ENCODE measurements around the gene CDC45.

Gene CDC45

DNA sequence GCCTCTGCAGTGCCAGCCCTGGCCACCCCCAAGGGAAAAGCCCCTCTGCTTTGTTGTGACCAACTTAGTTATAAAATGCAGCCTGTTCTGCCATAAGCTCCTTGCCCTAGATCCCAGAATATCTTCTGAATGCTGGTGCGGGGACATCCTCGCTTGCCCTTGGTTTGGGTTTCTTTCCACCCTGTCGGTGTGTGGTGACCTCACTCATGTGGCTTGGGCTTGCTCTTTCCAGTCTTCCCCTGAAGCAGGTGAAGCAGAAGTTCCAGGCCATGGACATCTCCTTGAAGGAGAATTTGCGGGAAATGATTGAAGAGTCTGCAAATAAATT is 27.8 kb downstream of the CDC45 start:
- Mint-ChIP-seq H3K36me3 (ENCODE audit: low read depth) (peaks cover 13% of the 10 kb centered on the region), H3K4me3 (no peak overlapping the region), H3K9me3 (no peaks in the 10 kb centered on the region), H3K27me3 (ENCODE audit: low read depth) (no peaks in the 10 kb centered on the region), H3K27ac (no peak overlapping the region), H3K4me1 (no peaks in the 10 kb centered on the region)
- TF ChIP-seq, protein P1, sequence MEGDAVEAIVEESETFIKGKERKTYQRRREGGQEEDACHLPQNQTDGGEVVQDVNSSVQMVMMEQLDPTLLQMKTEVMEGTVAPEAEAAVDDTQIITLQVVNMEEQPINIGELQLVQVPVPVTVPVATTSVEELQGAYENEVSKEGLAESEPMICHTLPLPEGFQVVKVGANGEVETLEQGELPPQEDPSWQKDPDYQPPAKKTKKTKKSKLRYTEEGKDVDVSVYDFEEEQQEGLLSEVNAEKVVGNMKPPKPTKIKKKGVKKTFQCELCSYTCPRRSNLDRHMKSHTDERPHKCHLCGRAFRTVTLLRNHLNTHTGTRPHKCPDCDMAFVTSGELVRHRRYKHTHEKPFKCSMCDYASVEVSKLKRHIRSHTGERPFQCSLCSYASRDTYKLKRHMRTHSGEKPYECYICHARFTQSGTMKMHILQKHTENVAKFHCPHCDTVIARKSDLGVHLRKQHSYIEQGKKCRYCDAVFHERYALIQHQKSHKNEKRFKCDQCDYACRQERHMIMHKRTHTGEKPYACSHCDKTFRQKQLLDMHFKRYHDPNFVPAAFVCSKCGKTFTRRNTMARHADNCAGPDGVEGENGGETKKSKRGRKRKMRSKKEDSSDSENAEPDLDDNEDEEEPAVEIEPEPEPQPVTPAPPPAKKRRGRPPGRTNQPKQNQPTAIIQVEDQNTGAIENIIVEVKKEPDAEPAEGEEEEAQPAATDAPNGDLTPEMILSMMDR (IDR thresholded peaks at IDR 0.05; ENCODE audit: unreplicated experiment in 3 of 3), result no peak

DNA sequence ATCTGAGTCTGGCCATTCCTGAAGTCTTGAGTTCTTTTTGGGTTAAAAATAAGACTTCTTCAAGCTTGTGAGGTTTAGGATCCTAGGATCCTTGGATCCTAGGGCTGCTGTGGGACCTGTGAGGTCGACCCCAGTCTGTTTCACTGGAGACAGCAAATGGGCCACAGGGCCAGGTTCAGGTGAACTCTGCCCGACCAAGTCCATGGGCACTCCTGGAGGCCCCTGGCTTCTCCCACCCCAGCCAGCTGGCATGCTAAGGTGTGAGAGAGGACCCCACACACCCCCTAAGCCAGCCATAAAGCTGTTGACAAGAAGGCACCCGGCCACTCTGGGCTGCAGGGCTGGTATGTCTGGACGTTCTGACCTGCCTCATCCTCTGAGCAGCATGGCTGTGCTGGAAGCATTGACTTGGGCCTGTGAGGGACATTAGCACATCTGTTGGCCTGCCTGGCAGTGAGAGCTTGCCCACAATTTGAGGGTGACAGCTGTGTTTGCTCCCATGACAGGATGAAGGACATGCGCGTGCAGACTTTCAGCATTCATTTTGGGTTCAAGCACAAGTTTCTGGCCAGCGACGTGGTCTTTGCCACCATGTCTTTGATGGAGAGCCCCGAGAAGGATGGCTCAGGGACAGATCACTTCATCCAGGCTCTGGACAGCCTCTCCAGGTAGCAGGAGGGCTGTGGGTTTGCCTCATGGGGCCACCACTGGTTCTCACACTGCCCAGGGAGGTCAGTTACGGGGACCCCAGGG is 28.5 kb downstream of the CDC45 start:
- Mint-ChIP-seq H3K27ac (no peak overlapping the region), H3K4me3 (no peak overlapping the region), H3K27me3 (ENCODE audit: low read depth) (no peaks in the 10 kb centered on the region), H3K4me1 (no peaks in the 10 kb centered on the region), H3K36me3 (ENCODE audit: low read depth) (peaks cover 18% of the 10 kb centered on the region), H3K9me3 (no peaks in the 10 kb centered on the region)
- TF ChIP-seq, protein P1 (IDR thresholded peaks at IDR 0.05; ENCODE audit: unreplicated experiment in 3 of 3), result no peak

DNA sequence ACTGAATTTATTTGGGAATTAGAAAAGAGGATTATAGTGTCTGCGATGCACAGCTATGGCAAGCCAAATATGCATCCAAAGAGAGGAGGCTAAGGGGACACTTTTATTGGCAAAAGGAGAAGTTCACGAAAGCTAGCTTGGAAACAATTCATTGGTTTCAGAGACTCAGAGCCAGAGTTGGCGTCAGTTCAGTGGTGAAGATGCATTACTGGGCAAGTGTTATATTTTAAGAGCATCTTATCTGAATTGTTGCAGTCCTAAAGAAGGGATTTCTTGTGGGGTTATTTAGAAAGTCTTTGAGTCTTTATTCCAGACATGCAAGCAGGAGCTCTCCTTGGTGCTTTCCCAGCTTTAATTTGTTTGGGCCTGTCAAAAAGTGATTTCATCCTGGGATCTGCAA is 29.5 kb downstream of the CDC45 start:
- Mint-ChIP-seq H3K36me3 (ENCODE audit: low read depth) (peaks cover 28% of the 10 kb centered on the region), H3K27me3 (ENCODE audit: low read depth) (no peaks in the 10 kb centered on the region), H3K4me1 (no peaks in the 10 kb centered on the region)

DNA sequence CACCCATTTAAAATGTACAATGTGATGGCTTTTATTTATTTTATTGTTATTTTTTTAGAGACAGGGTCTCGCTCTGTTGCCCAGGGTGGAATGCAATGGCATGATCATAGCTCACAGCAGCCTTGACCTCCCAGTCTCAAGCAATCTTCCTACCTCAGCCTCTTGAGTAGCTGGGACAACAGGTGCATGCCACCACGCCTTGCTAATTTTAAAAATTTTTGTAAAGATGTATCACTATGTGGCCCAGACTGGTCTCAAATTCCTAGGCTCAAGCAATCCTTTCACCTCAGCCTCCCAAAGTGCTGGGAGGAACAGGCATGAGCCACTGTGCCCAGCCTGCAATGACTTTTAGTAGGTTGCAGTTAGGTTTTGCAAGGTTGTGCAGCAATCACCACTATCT is 30.2 kb downstream of the CDC45 start:
- Mint-ChIP-seq H3K4me1 (peaks cover 5% of the 10 kb centered on the region), H3K27ac (no peak overlapping the region), H3K9me3 (peaks cover 4% of the 10 kb centered on the region), H3K4me3 (no peak overlapping the region), H3K27me3 (ENCODE audit: low read depth) (no peaks in the 10 kb centered on the region), H3K36me3 (ENCODE audit: low read depth) (peaks cover 34% of the 10 kb centered on the region)
- TF ChIP-seq, protein P1 (IDR thresholded peaks at IDR 0.05; ENCODE audit: unreplicated experiment in 3 of 3), result no peak

More for the DNA sequence above, 29.5 kb downstream of the CDC45 start:
- Mint-ChIP-seq H3K4me3 (no peak overlapping the region), H3K9me3 (peaks cover 4% of the 10 kb centered on the region), H3K27ac (no peak overlapping the region)
- TF ChIP-seq, protein P1 (IDR thresholded peaks at IDR 0.05; ENCODE audit: unreplicated experiment in 3 of 3), result no peak

DNA sequence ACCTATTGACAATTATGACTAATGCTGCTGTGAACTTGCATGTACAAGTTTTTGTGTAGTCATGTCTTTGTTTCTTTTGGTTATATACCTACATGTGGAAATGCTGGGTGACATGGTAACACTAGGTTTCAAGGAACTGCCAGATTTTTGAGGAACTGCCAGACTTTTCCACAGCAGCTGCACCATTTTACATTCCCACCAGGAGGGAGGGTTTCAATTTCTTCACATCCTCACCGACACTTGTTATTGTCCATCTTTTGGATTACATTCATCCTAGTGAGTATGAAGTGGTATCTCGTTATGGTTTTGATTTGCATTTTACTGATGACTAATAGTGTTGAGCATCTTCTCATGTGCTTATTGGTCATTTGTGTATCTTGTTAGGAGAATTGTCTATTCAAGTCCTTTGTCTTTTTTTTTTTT is 31.2 kb downstream of the CDC45 start:
- no peaks in the 10 kb centered on the region for H3K27me3 Mint-ChIP-seq (ENCODE audit: low read depth)

More for the DNA sequence above, 31.2 kb downstream of the CDC45 start:
- H3K27ac Mint-ChIP-seq, result no peak overlapping the region
- H3K4me3 Mint-ChIP-seq, result no peak overlapping the region
- H3K9me3 Mint-ChIP-seq, result peaks cover 4% of the 10 kb centered on the region
- H3K36me3 Mint-ChIP-seq (ENCODE audit: low read depth), result peaks cover 39% of the 10 kb centered on the region
- H3K4me1 Mint-ChIP-seq, result peaks cover 5% of the 10 kb centered on the region
- TF ChIP-seq, protein P1 (IDR thresholded peaks at IDR 0.05; ENCODE audit: unreplicated experiment in 3 of 3), result no peak

All from nephron (organoid).